Ammon's horn (tissue), 1 donor: ENCODE measurements around the gene ICE1.
"Not testable (repeated sequence)": the region's sequence is repeated elsewhere in the genome, so short reads cannot be mapped to it uniquely, and the experiment has no call there.

ENCODE experiments used
- DNase-seq: peaks from one replicate; pipeline ENCODE4 v3.0.0-alpha.2; 2016; ENCODE audit warnings: low spot score

The ICE1 gene, protein sequence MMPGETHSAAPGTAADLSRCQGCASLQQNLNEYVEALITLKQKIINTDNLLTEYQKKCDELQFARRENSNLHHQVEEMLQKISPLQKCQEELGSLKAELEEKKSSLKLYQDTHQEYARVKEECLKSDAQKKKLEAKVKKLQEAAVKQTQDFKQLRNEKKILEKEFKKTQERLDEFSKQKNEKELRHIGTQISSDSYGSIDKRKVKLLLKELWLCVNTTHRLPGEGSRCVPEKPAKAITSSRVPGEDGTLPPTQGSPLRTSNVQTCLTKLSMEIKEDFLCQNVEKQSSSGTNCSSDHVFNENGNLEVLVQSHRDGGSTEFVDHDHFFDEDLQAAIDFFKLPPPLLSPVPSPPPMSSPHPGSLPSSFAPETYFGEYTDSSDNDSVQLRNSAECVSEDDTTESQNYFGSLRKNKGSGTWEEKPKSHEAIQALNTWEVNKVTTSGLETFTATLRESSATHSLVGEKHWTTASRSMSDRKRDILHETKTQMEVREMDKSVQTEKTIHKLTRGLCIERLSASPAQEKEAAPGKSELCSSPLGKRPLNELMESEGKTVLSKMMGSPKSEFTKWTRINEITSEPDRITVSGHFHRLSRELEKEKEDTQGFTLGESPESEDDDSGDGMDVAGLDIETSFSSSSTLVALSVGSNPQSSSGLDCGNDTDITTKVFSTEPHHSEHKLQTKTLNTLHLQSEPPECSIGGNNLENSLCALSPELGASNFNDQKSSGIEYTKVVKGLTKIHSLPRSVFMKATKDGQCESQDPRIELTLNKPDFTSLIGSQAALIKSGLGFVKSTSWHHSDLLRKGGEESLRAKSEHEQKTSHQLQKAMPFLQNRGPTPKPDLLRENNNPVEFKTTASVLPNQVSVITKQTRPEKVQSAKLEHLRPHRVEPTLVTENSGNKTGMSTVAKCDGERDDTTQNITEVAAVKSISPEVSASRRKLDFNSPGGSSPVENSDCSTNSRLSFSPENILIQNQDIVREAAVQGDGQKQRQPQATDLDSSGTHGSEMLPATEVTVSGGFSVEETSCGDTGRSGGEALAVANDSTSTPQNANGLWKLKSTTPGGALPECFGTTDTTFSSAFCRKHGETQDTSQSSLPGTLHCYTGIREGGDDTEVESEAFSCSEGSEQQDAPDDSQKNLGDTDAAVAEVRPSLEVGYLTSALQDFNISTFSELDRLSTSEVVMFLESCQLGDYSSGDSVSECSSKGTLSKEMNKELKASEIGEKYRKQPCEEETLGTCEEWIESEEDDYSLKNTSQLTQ (N-terminal part only)

DNA sequence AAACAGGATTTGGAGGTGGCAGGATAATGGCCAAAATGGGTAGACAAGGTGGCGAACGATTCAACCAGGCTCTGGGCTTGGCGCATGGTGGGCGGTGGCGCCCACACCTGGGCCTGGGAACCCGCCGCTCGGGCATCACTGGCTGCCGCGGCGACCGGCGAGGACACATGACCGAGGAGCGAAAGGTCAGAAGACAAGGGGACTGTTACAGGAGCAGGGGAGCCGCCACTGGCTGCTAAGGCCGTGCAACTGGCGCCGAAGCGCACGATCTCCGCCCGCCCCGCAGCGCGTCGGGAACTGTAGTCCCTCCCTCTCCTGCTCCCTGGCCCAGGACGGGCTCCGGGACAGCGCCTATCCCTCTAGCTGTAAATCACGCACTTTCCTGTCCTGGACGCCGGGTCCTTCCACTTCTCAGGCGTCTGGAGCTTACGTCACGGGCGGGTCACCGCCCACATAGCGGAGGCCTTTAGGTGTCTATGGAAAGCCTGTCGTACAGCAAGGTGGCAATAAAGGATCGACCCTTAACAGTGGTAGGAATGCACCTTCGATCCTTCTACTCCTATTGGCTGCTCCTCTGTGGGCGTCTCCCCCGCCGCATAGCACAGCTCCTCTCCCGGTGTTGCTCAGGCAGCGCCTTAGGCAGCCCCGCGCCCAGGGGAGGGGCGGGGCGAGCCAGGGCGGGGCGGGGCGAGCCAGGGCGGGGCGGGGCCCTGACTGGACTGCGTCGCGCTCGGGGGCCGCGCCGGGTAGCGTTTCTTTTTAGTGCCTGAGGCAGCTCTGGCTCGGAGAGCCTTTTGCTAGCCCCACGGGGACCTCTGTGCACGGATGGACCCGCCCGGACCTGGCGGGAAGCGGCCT is at the start of gene ICE1:
ICE1 (plus strand) TSS at position 717 of the 858 bp plus-strand sequence. CDS start 239 bp downstream, outside the sequence.
- peak; percentile 98 for DNase-seq

DNA sequence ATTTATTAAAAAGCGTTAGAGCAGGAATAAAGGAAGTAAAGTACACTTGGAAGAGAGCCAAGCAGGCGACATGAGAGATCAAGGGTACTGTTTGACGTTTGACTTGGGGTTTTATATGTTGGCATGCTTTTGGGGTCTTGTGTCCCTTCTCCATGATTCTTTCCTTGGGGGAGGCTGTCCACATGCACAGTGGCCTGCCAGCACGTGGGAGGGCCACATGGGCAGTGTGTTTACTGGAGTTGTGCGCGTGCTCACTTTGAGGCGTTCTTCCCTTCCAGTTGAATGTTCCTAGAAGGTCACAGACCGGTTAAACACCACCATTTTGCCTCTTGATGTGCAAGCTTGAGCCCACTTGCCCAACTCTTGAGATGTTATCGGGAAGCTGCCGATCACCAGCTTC is 49.5 kb upstream of the ICE1 start:
- no peak for DNase-seq

DNA sequence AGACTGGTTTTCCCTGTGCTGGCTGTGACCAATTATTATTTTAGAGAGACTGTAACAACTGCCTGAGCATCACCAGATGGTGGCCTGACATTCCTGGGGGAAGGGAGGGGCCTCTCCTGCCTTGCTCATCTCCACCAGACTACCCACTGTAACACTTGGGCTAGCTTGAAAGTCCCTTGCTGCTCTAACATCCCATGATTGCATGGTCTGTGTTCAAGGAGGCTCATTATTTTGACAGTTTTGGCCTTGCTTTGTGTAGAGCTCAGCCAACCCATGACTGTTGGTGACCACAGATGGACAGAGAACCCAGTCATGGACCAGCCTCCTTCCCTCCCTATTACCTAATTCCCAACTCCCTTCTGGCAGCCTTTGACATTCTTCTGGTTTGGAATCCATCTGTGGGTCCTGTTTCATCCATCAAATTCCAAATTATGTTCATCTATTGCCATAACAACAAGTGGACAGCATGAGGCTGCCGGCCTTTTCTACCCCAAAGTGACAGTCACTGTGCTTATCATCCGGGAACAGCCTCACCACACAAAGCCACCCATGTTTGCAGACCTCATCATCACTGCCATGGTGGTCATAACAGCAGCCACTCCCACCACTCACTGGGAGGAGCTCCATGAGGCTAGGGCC is 49.0 kb upstream of the ICE1 start:
- DNase-seq = no peak

DNA sequence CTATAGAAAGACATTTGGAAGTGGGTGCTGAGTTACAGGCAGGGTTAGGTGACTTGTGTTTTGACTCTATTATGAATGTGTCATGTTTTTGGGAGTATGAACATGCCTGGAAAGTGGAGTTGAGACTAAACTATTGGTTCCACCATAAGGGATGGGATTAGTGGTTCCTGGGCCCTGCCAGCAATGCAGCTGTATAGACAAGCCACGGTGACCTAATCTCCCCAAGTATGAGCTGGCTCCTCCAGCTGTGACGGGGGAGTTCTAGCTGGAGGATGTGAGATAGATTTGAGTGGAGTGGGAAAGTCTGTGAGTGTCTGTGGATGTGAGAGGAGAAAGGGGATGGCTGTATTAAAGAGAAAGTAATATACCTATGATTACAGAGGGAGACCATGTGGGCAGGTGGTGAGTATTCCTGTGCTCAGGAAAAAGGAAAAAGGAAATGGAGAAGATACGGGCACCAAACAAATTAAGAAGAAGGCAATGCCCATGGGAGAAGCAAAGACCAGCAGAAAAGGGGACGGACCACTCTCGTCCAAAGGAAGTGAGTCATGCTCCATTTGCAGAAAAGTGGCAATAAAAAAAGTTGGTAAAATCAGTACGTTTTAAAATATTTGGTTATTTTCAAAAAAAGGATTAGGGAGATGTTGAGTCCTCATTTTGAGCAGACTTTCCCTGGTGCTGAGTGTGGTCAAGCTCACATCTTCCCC is 48.3 kb upstream of the ICE1 start:
- DNase-seq = no peak

DNA sequence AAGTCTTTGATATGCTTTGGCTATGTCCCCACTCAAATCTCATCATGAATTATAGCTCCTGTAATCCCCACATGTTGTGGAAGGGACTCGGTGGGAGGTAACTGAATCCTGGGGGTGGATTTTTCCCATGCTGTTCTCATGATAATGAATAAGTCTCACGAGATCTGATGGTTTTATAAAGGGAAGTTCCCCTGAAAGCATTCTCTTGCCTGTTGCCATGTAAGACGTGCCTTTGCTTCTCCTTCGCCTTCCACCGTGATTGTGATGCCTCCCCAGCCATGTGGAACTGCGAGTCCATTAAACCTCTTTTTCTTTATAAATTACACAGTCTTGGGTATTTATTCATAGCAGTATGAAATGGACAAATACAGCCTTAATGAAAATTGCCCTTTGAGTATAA is 44.7 kb upstream of the ICE1 start:
- no peak for DNase-seq

DNA sequence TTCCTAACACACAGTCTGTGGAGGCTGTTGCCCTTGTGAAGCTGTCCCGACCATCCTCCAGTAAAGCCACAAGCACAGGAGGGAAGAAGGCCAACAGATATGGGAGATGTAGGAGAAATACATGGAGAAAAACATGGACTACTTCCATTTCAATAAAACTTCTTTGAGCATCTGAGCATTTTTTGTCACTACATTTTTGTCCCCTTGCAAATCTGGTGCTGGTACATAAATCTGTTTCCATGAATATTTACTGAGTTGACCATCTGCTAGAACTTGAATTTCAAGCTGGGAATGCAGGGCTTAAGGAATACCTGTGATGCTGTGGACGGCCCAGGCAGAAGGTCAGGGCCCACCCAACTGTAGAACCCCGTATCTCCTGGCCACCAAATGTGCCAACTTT is 43.9 kb upstream of the ICE1 start:
- DNase-seq = no peak

DNA sequence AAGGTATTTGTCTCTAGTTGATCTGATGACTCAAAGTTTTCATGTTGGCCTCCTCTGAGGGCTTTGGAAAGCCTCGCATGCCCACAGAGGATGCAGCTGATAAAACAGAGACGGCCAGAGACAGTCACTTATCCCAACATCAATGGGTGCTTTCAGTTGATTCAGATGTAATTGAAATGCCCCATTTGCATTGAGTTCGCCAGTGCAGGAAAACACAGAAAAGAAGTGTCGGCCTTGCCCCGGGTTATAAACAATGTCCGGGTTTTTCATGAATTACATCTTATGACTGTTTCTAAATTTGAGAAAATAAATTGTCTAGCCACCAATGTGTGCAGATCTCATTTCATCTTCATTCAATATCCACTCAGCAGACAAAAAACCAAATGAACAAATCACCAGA is 42.2 kb upstream of the ICE1 start:
- peak; percentile 63 for DNase-seq

DNA sequence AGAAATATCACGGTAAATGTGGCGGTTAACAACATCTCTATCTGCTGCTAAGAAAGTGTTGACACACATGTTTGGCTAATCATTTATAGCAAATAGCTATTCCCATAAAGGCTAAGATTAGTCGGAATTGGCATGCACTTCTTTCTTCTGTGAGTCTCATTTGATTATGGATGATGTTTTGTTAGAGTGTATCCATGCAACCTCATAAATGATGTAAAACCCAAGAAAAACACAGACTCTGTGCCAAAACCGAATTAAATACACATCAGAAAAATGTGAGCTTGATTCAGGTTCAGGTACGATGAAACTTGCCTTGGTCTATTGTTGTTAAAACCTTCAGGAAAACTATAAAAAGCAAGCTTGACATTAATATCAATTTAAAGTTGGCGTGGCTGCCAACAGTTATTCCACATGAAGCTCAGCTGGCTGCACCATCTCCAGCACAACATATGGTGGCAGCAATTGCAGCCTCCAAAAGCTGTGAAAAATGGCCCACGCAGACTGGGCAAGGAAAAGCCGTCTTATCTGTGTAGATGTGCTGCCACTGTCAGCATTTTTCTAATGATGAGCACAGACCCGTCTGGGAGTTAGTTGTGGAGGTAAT is 41.1 kb upstream of the ICE1 start:
- DNase-seq = peak; percentile 61

DNA sequence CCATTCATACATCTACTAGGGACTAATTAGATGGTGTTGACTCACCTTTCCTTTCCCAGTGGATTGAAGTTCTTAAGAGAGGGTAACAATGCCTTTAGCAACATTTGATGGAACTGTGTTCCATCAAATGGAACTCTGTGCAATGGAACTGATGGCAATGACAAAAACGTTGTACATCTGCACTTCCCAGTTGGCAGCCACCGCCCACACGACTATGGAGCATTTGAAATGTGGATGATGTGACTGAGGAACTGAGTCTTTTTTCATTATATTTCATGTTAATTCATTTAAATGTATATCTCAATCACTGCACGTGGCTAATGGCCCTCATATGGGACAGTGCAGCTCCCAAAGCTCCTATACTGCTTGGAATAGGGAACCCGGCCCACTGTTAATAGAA is 39.0 kb upstream of the ICE1 start:
- peak; percentile 53 for DNase-seq

DNA sequence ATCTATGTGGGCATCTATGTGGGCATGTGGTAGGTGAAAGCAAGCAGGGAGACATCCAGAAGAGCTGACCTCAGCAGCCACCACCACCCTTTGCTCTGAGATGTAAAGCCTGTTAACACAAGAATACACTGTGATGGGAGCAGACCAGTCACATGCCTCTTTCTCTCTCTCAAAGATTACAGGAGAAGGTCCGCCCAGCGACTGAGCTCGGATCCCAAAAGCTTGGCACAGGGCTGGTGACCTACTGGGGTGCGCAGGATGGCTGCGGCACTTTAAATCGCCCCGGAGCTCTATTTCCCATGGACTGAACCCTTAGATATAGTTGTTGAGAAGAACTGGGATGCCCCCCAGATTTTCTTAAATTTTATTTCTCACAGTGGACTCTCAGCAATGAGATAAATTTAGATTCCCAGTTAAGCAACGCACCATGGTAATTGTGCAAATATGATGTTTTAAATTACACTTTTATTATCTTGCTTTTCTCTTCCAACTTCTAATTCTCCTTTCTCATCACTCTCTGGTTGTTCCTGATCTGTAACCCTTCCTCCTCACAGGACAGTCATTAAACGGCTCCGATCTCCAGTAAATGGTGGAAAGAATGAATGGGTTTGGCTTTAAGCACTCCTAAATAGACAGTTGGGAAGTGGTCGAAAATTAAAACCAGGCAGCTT is 37.7 kb upstream of the ICE1 start:
- no peak for DNase-seq

DNA sequence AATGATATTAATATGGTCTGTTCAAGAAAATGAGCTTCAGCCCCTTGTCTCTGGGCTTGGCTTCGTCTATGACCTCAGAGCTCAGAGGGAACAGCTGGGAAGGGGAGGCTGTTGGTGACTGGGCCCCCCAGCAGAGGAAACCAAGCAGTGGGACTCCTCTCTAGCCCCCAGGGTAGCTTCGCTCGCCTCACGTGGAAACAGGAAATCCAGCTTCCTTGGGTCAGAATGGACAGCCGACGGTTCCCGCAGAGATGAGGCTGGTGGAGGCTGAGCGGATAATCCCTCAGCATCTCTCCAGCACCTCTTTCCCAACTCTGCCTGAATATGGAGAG is 37.2 kb upstream of the ICE1 start:
- DNase-seq = no peak

DNA sequence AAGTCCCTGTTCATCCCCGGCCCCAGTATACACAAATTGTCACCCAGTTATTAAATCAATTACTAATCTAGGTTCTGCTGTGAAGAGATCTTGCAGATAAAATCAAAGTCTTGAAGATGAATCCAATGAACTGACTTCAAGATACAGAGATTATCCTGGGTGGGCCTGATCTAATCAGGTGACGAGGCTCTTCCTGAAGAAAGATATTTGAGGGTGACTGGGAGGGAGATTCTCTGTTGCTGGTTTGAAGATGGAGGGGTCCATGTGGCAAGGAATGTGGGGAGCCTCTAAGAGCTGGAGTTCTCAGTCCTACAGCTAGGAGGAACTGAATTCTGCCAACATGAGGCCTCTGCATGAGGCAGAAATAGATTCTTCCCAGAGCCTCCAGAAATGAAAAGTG is 36.1 kb upstream of the ICE1 start:
- DNase-seq = no peak

DNA sequence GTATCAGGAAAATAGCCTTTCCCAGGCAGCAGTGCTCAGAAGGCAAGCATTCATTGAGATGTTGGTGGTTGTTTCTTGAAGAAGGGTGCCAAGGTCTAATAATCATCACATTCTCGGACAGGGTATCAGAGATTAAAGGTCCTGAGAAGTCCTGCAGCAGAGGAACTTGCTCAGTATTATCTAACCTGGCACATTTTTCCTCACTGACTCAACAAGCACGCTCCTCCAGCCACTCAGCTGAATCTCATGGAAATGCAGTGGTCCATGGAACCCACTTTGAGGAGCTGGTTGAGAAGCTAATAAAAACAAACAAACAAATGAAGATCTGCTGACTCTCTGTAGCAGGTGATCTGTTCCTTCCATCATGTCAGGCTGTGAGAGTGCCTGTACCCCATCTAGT is 35.3 kb upstream of the ICE1 start:
- no peak for DNase-seq

DNA sequence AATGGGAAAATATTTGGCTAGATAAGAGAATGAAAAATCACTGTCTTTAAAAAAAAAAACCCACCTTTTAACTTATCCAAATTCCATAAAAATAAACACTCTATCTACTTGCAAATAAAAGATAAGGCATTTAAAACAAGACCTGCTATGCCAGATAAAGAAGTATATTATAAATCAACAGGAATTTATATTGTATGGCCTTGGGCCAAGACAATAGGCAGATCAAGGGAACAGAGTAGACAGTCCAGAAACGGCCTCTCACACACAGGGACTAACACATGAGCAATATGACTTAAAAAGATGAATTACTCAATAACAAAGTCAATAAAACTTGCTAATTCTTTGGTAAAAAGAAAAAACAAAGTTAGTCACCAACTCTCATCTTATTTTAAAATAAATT is 34.7 kb upstream of the ICE1 start:
- no peak for DNase-seq

DNA sequence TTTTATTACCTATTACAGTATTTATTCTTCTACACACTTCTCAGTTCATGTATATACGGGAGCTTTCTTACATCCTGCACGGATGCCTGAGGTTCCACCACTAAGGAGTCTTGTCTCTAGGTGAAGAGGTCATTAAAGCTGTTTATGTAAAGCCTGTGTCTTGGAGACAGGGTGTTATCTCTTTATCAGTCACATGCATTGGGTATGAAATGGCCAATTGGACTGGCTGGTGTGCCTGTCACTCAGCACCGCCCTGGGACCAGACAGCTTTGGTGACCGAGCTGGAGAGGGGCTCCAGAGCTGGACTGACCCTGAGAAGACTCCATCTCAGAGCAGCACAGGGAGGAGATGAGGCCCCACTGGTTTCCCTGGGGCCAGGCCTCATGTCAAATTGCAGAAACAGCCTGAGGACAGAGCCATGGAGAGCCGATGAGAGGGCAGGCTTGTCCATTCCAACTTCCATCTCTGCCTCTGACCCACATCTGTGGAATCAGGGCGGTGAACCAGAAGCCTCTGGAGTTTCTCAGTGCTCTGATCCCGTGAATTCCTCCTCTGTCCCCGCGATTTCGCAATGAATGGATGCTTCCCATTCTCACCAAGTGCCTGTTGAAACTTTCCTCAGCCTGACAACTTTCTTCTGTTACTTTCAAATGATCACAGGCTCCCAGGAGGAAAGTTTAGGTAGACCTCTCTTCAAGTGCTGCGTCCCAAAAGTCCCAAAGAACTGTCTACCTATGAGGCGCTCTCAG is 32.2 kb upstream of the ICE1 start:
- DNase-seq = not testable (repeated sequence)

DNA sequence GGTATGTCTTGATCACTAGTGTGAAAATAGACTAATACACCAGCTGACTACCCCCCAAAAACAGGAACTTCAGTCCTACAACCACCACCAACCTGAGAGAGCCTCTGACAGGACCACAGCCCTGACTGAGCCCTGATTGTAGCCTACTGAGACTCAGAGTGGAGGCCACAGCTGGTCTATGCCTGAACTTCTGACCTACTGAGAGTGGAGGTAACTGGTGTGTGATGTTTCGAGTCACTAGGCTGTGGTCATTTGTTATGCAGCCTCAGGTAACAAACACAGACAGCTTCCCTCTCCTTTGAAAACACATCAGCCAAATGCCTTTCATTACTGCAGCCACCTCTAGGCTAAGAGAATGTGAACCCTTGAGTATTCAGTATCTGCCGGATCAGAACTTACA is 30.0 kb upstream of the ICE1 start:
- not testable (repeated sequence) for DNase-seq

DNA sequence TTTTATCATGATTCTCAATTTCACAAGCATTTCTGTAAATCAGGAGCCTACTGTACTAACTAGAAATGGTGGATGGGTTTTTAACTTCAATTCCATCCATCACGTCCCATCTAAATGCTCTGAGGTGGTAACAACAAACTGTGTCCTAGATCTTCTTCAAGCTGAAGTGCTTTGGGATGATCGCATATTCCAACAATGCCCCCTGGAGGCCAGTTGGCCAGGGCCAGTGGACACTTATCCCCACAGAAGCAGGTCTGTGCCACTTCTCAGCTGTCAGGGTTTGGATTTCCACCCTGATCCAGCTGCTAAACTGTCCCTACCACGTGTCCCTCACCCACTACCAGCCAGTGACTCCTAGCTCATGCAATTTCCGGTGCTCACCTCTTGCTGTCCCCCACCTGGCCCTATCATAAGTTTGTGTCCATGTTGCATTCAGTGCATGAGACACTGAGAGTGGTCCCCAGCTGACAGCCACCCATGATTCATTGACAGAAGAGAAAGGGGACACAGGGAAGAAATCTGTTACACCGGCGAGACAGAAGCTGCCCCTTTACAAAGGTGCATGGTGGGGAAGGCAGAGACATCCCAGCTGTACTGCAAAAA is 28.0 kb upstream of the ICE1 start:
- peak; percentile 53 for DNase-seq

DNA sequence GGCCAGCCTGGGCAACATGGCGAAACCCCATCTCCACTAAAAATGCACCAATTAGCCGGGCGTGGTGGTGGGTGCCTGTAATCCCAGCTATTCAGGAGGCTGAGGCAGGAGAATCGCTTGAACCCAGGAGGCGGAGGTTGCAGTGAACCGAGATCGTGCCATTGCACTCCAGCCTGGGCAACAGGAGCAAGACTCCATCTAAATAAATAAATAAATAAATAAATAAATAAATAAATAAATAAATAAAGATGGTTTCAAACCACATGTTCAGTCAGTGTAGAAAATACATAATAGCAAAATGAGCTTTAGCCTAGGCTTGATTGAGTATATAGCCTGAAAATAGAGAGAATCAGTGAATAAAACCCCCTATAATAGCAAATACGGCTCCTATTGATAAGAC is 27.4 kb upstream of the ICE1 start:
- not testable (repeated sequence) for DNase-seq
